NCI-H345 treated with DMSO at 0.1 percent for 48 hours (cell line): ENCODE measurements around the gene CR1.
"Not testable (repeated sequence)": the region's sequence is repeated elsewhere in the genome, so short reads cannot be mapped to it uniquely, and the experiment has no call there.

ENCODE experiments used
- DNase-seq: peaks from one replicate; lab custom pipeline; 2025; ENCODE audit not compliant: unreplicated experiment; lab: John Stamatoyannopoulos, UW

Gene CR1

GRCh38 chr1:207579436-207579799 lies 83.5 kb downstream of the CR1 start:
- peak; percentile 5 for DNase-seq

- no peak for DNase-seq
Observed at GRCh38 chr1:207581496-207582153, 85.7 kb downstream of the CR1 start.

GRCh38 chr1:207589506-207589905 lies 93.5 kb downstream of the CR1 start:
- not testable (repeated sequence) for DNase-seq

- not testable (repeated sequence) for DNase-seq
Observed at GRCh38 chr1:207591205-207591604, 95.2 kb downstream of the CR1 start.

GRCh38 chr1:207594095-207594494 lies 98.1 kb downstream of the CR1 start:
- DNase-seq = not testable (repeated sequence)

GRCh38 chr1:207603777-207604176 lies 107.8 kb downstream of the CR1 start:
- DNase-seq = no peak

- no peak for DNase-seq
Observed at GRCh38 chr1:207605444-207606361, 109.7 kb downstream of the CR1 start.

GRCh38 chr1:207606362-207606755 lies 110.4 kb downstream of the CR1 start:
- DNase-seq = no peak

GRCh38 chr1:207612762-207613161 lies 116.8 kb downstream of the CR1 start:
- no peak for DNase-seq

GRCh38 chr1:207619871-207620542 lies 124.0 kb downstream of the CR1 start:
- peak; percentile 22 for DNase-seq

GRCh38 chr1:207620543-207620893 lies 124.6 kb downstream of the CR1 start:
- DNase-seq = no peak

GRCh38 chr1:207625504-207626071 lies 129.6 kb downstream of the CR1 start:
- DNase-seq = not testable (repeated sequence)

- no peak for DNase-seq
Observed at GRCh38 chr1:207626972-207627337, 131.0 kb downstream of the CR1 start.

- no peak for DNase-seq
Observed at GRCh38 chr1:207627496-207627895, 131.5 kb downstream of the CR1 start.

- no peak for DNase-seq
Observed at GRCh38 chr1:207628776-207629175, 132.8 kb downstream of the CR1 start.

GRCh38 chr1:207631137-207631536 lies 135.2 kb downstream of the CR1 start:
- DNase-seq = no peak

GRCh38 chr1:207633226-207633625 lies 137.3 kb downstream of the CR1 start:
- DNase-seq = no peak

- not testable (repeated sequence) for DNase-seq
Observed at GRCh38 chr1:207633699-207634289, 137.8 kb downstream of the CR1 start.

- DNase-seq = not testable (repeated sequence)
Observed at GRCh38 chr1:207634293-207634692, 138.3 kb downstream of the CR1 start.

- not testable (repeated sequence) for DNase-seq
Observed at GRCh38 chr1:207635569-207636186, 139.7 kb downstream of the CR1 start.
